DND-41 (cell line): ENCODE data around the gene LRP1.

Experiments used
- ATAC-seq: fragments of 200-7000 bp; cut with Tn5 transposase; 3 replicates; pipeline ENCODE4 v1.9.1; 2021; ENCODE audit warnings: low read depth; ENCODE audit not compliant: insufficient read depth
- DNase-seq: peaks from one replicate; pipeline ENCODE4 v3.0.0-alpha.2; 2020
- H2AFZ ChIP-seq: 2 replicates; pipeline ENCODE4 v1.6.0; 2012; ENCODE audit warnings: low read depth, low read length
- H3K27ac ChIP-seq: 2 replicates; pipeline ENCODE4 v1.5.1; 2012; ENCODE audit warnings: low read length, inconsistent platforms
- H3K27me3 ChIP-seq: fragments of 200-600 bp; sonication (generic); 2 replicates; pipeline ENCODE4 v1.6.0; 2012; ENCODE audit warnings: low read length, mild to moderate bottlenecking, inconsistent platforms; ENCODE audit not compliant: insufficient read depth, poor library complexity
- H3K36me3 ChIP-seq: 2 replicates; pipeline ENCODE4 v1.5.1; 2012; ENCODE audit warnings: low read length, inconsistent platforms; ENCODE audit not compliant: insufficient read depth
- H3K4me1 ChIP-seq: 2 replicates; pipeline ENCODE4 v1.5.1; 2012; ENCODE audit warnings: mild to moderate bottlenecking, low read length; ENCODE audit not compliant: insufficient read depth
- H3K4me2 ChIP-seq: 2 replicates; pipeline ENCODE4 v1.6.0; 2012; ENCODE audit warnings: mild to moderate bottlenecking, moderate library complexity, low read length, inconsistent platforms; ENCODE audit not compliant: insufficient read depth
- H3K4me3 ChIP-seq, 2 experiments: fragments of 200-600 bp in 1 of 2; shearing (Covaris generic) in 1 of 2; 2 replicates each; pipeline ENCODE4 v1.5.1; 2012 to 2016; ENCODE audit warnings: inconsistent platforms in 2 of 2, low read length in 2 of 2, mild to moderate bottlenecking in 2 of 2, low read depth in 1 of 2, moderate library complexity in 1 of 2
- H3K79me2 ChIP-seq: 2 replicates; pipeline ENCODE4 v1.6.0; 2012; ENCODE audit warnings: low read length, inconsistent platforms; ENCODE audit not compliant: insufficient read depth
- H3K9ac ChIP-seq: 2 replicates; pipeline ENCODE4 v1.6.0; 2012; ENCODE audit warnings: low read depth, mild to moderate bottlenecking, inconsistent platforms, low read length, moderate library complexity
- H3K9me3 ChIP-seq: 2 replicates; pipeline ENCODE4 v1.5.1; 2012; ENCODE audit warnings: low read length, moderate library complexity, mild to moderate bottlenecking, inconsistent platforms; ENCODE audit not compliant: insufficient read depth, severe bottlenecking
- H4K20me1 ChIP-seq: 2 replicates; pipeline ENCODE4 v1.6.0; 2012; ENCODE audit warnings: low read length; ENCODE audit not compliant: insufficient read depth
- EZH2 ChIP-seq: IDR thresholded peaks from 3 replicates; pipeline ENCODE4 v1.6.1; 2012; ENCODE audit warnings: borderline replicate concordance, low read depth, mild to moderate bottlenecking, moderate library complexity, low read length, inconsistent platforms; ENCODE audit not compliant: severe bottlenecking
- TF ChIP-seq, protein P1 (sequence below): IDR thresholded peaks from 2 replicates; pipeline ENCODE4 v1.5.1; 2012; ENCODE audit warnings: borderline replicate concordance, low read length, moderate library complexity, mild to moderate bottlenecking; ENCODE audit not compliant: poor library complexity, severe bottlenecking; ENCODE audit errors: extremely low read depth

LRP1 gene

DNA sequence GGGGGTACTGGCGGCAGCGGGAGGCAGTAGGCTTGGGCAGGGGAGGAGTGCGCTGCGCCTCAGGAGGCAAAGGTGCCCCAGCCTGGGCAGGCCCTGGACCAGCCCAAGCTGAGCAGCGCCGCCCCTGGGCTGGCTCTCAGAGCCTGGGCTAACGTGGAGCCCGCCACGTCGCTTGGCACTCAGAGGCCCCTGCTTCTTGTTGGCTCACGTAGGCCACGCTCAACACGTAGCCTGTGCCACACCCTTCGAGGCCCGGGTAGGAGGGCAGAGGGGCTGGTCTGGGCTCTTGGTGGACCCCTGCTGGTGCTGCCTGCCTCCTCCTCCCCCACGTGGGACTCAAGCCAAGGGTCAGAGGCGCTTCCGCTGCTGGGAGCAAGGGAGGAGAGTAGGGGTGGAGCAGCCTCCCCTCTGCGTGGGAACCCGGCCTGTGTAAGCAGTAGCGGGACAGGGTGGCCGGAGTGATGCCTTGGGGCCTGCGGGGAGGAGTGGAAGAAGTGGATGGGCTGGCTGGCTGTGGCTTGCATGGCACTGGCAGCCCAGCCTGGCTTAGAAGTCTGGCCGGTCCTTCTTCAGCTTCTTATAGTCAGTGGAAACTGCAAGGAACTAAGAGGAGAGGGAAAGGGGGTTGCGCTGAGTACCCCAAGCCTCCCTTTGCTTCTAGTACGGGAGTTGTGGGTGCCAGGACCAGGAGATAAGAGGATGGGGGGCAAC, 106.9 kb downstream of the LRP1 start:
- Histone ChIP-seq H3K27me3 (peaks cover 6% of the 10 kb centered on the region), H2AFZ (no peak overlapping the region), H3K36me3 (peaks cover 49% of the 10 kb centered on the region), H3K9me3 (no peaks in the 10 kb centered on the region), H3K4me2 (no peak overlapping the region), H4K20me1 (peaks cover 55% of the 10 kb centered on the region), H3K4me1 (peaks cover 44% of the 10 kb centered on the region), H3K79me2 (peaks cover 28% of the 10 kb centered on the region), H3K9ac (no peak overlapping the region), H3K27ac (no peak overlapping the region), H3K4me3 (no peak overlapping the region)
- TF ChIP-seq, protein P1, sequence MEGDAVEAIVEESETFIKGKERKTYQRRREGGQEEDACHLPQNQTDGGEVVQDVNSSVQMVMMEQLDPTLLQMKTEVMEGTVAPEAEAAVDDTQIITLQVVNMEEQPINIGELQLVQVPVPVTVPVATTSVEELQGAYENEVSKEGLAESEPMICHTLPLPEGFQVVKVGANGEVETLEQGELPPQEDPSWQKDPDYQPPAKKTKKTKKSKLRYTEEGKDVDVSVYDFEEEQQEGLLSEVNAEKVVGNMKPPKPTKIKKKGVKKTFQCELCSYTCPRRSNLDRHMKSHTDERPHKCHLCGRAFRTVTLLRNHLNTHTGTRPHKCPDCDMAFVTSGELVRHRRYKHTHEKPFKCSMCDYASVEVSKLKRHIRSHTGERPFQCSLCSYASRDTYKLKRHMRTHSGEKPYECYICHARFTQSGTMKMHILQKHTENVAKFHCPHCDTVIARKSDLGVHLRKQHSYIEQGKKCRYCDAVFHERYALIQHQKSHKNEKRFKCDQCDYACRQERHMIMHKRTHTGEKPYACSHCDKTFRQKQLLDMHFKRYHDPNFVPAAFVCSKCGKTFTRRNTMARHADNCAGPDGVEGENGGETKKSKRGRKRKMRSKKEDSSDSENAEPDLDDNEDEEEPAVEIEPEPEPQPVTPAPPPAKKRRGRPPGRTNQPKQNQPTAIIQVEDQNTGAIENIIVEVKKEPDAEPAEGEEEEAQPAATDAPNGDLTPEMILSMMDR: no peak
- TF ChIP-seq EZH2: no peak
- DNase-seq (no peak), ATAC-seq (no peak)

DNA sequence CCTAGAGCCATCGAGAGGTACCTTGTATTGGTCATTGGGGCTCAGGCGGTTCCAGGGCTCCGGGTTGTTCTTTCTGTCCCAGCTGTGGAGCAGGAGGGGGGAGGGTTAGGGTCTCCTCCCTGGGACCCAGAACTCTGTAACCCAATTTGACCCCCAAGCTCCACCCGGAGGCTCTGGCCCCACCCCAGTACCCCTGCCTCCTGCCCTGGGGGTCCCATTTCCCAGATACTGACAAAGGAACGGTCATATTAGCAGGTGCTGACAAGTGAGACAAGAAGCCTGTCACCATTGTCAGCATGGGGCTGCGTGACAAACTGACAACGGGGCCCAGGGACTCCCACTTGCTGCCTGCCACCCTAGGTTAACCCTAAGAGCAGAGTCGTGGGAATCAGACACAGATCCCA, 107.4 kb downstream of the LRP1 start:
- H3K36me3 ChIP-seq: peaks cover 47% of the 10 kb centered on the region
- no peak overlapping the region for H3K4me3 ChIP-seq

DNA sequence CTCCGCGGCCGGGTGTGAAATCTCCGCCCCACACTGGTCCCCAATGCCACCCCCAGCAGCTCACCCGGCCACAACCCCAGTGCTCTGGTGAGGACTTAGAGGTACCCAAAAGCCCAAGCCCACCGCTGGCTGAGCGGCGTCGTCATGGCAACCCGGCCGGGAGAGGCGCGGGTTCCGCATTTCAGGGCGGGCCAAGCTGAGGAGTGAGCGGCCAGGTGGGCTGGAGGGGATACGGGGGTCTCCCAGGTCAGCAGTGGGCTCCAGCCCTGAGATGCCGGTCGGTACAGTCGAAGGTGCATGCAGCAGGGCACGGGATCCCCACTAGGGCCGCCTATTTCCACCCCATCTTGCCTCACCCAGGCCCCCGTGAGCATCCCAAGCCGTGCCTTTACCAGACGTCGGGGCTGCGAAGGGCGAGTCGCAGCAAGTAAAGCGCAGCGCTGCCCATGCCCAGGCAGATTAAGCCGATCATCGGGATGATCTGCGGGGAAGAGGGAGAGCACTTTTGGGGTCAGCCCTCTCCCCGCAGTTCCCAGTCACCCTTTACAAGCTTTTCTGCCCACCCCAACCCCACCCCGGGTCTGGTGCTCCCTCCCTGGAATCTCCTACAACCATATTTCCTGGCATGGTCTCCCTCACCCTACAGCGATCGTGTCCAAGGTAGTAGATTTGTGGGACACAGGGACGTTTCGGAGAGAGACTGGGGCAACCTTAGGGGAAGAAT, 108.1 kb downstream of the LRP1 start:
- Histone ChIP-seq H3K27me3 (peaks cover 14% of the 10 kb centered on the region), H3K4me3 (no peak overlapping the region), H3K27ac (no peak overlapping the region), H3K9ac (no peak overlapping the region), H3K4me1 (peaks cover 39% of the 10 kb centered on the region), H3K4me2 (no peak overlapping the region), H3K79me2 (peaks cover 16% of the 10 kb centered on the region), H2AFZ (no peak overlapping the region), H3K9me3 (no peaks in the 10 kb centered on the region), H3K36me3 (peaks cover 40% of the 10 kb centered on the region), H4K20me1 (peaks cover 43% of the 10 kb centered on the region)
- TF ChIP-seq EZH2: no peak
- TF ChIP-seq, protein P1: no peak
- DNase-seq (no peak), ATAC-seq (no peak)

More for the DNA sequence above, 107.4 kb downstream of the LRP1 start:
- DNase-seq (no peak), ATAC-seq (no peak)
- Histone ChIP-seq H2AFZ (no peak overlapping the region), H3K27me3 (peaks cover 12% of the 10 kb centered on the region), H3K4me2 (no peak overlapping the region), H4K20me1 (peaks cover 49% of the 10 kb centered on the region), H3K9ac (no peak overlapping the region), H3K9me3 (no peaks in the 10 kb centered on the region), H3K27ac (no peak overlapping the region), H3K4me1 (peaks cover 44% of the 10 kb centered on the region), H3K79me2 (peaks cover 23% of the 10 kb centered on the region)
- TF ChIP-seq EZH2: no peak
- TF ChIP-seq, protein P1: no peak
